BE2C (cell line): ENCODE results near the gene CLCN1.
A peak's percentile ranks its signal among the peaks of the same experiment; 100 is the strongest.

Experiments
- DNase-seq: peaks from one replicate; pipeline ENCODE4 v3.0.0-alpha.2; 2020
- H3K27me3 ChIP-seq: fragments of 250-450 bp; sonication (Bioruptor Pico); 2 replicates; pipeline ENCODE4 v1.5.1; 2020; ENCODE audit warnings: mild to moderate bottlenecking
- H3K36me3 ChIP-seq: fragments of 250-450 bp; sonication (Bioruptor Pico); 2 replicates; pipeline ENCODE4 v1.5.1; 2020; ENCODE audit warnings: mild to moderate bottlenecking
- H3K4me1 ChIP-seq: fragments of 250-450 bp; sonication (Bioruptor Pico); 2 replicates; pipeline ENCODE4 v1.5.1; 2020
- H3K4me3 ChIP-seq: 2 replicates; pipeline ENCODE4 v1.5.1; 2011; ENCODE audit warnings: low read depth, low read length
- H3K9me3 ChIP-seq: fragments of 250-450 bp; sonication (Bioruptor Pico); 2 replicates; pipeline ENCODE4 v1.5.1; 2020
- TF ChIP-seq, protein P1 (sequence below): IDR thresholded peaks from 2 replicates; pipeline ENCODE4 v1.5.1; 2012; ENCODE audit warnings: mild to moderate bottlenecking, low read depth, low read length

The CLCN1 gene

DNA sequence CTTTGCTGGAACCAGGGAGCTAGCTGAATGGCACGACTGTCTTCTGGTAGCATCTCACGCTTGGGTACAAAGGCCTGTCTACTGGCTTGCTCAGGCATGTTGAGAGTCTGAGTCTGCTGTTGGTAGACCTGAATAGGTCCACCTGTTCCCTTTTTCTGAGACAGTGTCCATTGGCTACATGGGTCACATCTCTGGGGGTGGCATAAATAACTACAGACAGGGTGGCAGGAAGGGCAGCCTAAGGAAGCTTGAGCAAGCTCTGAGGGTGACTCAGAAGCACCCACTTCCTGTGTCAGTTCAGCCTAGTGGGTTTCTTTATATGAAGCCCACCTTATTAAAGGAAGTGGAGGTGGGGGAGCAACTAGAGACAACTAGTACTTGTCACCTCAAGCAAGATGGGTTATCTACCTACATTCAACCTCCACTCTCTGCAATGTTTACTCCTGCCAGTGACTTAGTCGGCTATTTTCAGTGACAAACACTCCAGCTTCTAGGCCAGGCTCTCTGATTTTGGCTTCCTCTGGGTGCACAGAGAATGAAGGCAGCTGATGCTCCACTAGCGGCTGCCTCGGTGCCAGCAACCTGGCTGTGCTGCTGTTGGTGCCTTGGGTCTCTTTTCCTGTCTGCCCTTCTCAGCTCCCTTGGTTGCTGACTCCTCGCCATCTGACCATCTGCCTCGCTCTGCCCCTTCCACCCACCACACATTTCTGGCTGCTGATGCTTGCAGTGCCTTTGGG, 59.6 kb downstream of the CLCN1 start:
- no peak overlapping the region for H3K4me3 ChIP-seq
- DNase-seq = no peak
- no peaks in the 10 kb centered on the region for H3K9me3 ChIP-seq
- TF ChIP-seq, protein P1, sequence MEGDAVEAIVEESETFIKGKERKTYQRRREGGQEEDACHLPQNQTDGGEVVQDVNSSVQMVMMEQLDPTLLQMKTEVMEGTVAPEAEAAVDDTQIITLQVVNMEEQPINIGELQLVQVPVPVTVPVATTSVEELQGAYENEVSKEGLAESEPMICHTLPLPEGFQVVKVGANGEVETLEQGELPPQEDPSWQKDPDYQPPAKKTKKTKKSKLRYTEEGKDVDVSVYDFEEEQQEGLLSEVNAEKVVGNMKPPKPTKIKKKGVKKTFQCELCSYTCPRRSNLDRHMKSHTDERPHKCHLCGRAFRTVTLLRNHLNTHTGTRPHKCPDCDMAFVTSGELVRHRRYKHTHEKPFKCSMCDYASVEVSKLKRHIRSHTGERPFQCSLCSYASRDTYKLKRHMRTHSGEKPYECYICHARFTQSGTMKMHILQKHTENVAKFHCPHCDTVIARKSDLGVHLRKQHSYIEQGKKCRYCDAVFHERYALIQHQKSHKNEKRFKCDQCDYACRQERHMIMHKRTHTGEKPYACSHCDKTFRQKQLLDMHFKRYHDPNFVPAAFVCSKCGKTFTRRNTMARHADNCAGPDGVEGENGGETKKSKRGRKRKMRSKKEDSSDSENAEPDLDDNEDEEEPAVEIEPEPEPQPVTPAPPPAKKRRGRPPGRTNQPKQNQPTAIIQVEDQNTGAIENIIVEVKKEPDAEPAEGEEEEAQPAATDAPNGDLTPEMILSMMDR = no peak
- H3K4me1 ChIP-seq = no peaks in the 10 kb centered on the region
- H3K27me3 ChIP-seq = no peaks in the 10 kb centered on the region
- H3K36me3 ChIP-seq = no peaks in the 10 kb centered on the region

DNA sequence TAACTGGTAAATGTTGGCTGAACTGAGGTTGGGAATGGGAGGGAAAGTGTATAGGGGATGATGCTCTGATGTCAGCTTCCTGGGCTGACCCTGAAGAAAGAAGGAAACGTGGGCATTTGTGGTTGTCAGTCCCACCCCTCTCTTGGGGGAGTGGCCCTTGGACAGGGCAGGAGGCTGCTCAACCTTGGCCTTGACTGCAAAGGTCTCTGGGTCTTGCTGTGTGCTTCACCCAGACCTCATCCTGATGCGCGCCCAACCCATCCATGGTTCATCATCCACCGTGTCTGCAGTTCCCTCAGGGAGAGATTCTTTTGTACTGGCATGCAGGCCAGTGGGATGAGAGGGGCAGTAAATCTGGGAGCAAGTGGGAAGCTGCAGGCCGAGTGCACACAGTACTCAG, 60.5 kb downstream of the CLCN1 start:
- no peak for DNase-seq
- Histone ChIP-seq H3K4me3 (no peak overlapping the region), H3K27me3 (no peaks in the 10 kb centered on the region), H3K9me3 (no peaks in the 10 kb centered on the region), H3K36me3 (no peaks in the 10 kb centered on the region), H3K4me1 (no peaks in the 10 kb centered on the region)
- TF ChIP-seq, protein P1 = no peak

DNA sequence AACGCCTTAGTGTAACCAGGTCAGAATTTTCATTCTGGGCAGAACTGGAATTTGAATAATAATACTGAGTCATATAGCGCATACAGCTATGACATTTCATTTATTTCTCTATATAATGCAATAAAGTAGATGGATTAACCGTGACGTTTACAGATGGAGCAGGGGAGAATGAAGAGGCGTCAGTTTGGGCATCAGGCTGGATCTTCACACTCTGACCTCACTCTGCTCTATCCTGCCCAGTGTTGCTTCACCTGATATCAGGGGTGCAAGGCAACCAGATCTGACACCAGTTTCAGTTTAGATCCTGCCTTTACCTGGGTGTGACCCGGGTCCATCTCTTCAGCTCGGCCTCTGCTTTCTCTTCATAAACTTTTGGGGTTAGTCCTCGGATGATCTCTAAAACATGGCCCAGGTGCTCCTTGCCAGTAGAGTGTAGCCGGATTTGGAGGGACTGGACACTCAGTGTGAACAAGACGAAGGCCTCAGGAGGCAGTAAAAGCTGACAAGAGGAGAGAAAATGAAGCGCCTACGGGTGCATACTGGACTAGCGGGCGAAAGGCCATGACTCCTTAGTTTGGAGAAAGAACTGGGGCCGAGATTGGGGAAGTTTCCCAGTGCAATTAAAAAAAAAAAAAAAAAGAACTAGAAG, 63.8 kb downstream of the CLCN1 start:
- no peaks in the 10 kb centered on the region for H3K27me3 ChIP-seq
- peak overlapping the region; percentile 93 for H3K4me3 ChIP-seq
- TF ChIP-seq, protein P1 = no peak
- H3K36me3 ChIP-seq = peaks cover 10% of the 10 kb centered on the region
- H3K4me1 ChIP-seq = no peaks in the 10 kb centered on the region; the same call in 1 of the 2 replicates
- DNase-seq = no peak
- no peaks in the 10 kb centered on the region for H3K9me3 ChIP-seq

DNA sequence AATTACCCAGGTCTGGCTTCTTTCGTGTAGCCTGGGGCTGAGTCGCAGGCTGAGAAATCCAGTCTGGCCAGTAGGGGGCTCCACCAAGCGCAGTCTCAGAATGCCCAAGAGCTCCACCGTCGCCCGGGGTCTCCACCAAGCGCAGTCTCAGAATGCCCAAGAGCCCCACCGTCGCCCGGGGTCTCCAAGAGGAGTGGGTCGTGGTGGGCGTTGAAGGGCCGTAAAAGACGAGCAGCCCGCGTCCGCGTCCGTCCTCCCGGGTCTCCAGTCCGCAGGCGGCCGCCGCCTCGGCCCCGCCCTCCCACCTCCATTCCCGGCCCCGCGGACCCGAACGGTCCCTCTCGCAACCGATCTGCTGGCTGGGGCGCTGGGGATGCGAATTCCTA, 64.3 kb downstream of the CLCN1 start:
- no peaks in the 10 kb centered on the region for H3K9me3 ChIP-seq
- DNase-seq = peak; percentile 85
- H3K36me3 ChIP-seq = peaks cover 10% of the 10 kb centered on the region
- H3K4me3 ChIP-seq = peak overlapping the region; percentile 93
- TF ChIP-seq, protein P1 = peak; percentile 87
- H3K27me3 ChIP-seq = no peaks in the 10 kb centered on the region
- H3K4me1 ChIP-seq = no peaks in the 10 kb centered on the region; the same call in 1 of the 2 replicates

DNA sequence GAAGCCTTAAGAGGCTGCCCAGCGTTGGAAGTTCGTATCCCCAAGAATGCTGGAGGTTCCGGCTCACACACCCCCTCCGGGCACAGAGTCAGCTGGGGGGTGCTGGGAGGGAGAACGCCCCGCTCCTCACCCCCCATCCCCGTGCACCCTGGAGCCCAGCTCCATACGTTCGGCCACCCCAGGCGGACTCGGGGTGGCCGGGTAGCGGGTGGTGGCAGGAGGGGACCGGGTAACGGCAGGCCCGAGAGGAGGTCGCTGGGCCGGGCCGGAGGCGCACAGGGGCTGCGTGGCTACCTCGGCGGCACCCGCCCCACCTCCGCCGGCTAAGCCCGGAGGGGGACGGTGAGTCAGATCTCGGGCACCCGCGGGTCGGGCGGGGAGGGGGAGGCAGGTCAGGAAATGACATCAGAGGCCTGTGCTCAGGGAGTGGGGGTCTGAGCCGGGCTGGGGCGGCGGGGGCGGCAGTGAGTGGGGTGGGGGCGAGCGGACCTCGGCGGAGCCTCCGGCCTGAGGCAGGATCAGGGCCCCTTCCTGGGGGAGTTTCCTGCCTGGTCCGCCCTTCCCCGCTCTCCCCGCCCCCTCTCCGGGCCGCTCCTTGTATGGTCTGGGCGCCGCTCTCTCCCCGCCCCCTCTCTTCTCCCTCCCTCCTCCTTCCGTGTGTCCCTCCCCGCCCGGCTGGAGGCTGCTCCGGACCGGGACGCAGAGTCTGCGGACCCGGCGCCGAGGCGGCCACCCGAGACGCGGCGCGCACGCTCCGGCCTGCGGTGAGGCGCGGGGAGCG, 64.9 kb downstream of the CLCN1 start, which contains the start of gene ZYX:
Gene ZYX (plus strand): TSS at position 700 of the 781 bp plus-strand sequence. CDS start 227 bp downstream, outside the sequence.
- Histone ChIP-seq H3K36me3 (peaks cover 10% of the 10 kb centered on the region), H3K9me3 (no peaks in the 10 kb centered on the region), H3K4me1 (no peaks in the 10 kb centered on the region; the same call in none of the 2 replicates), H3K27me3 (no peaks in the 10 kb centered on the region), H3K4me3 (peak within 1 kb of the TSS; percentile 93)
- DNase-seq = peak; percentile 93
- TF ChIP-seq, protein P1 = no peak
